Midbrain (tissue), 1 donor: ENCODE results near the gene OSR1.
"Not testable (repeated sequence)": the region's sequence is repeated elsewhere in the genome, so short reads cannot be mapped to it uniquely, and the experiment has no call there.

Source experiments
- DNase-seq: peaks from one replicate; lab custom pipeline; 2025; lab: John Stamatoyannopoulos, UW

OSR1 gene

DNA sequence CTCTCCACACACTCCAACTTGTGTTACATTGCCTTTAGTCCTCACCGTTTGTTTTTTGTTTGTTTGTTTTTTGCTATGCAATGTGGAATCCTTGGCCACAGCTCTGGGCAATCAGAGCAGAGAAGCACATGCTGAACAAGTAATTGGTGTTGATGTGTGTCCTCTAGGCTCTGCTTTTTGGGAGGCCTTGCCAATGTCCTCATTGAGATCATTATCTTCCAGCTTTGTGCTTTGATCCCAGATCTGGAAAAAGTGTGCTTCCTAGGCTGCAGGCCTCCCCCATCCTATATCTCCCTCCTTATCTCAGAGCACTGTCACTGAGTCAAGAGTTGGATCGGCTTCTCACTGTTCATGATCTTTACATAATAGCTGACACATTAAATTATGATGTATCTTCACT, 25.9 kb downstream of the OSR1 start:
- no peak for DNase-seq

DNA sequence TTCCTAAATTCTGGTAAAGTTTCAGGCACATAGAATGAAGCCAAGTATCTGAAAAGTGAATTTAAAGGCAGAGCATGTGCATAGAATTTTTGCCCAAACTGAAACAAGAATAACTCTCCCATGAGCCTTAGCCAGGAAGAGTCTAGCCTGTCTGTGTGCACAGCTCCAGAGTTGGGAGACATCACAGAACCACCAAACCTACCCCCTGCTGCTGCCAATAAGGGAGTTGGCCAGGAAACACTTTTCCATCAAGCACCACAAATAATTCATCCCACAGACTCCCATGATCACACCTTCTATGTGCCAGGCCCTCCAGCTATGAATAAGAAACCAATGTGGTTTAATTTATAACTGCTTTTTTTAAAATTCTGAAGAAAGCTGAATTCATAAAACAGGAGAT, 27.0 kb downstream of the OSR1 start:
- no peak for DNase-seq

DNA sequence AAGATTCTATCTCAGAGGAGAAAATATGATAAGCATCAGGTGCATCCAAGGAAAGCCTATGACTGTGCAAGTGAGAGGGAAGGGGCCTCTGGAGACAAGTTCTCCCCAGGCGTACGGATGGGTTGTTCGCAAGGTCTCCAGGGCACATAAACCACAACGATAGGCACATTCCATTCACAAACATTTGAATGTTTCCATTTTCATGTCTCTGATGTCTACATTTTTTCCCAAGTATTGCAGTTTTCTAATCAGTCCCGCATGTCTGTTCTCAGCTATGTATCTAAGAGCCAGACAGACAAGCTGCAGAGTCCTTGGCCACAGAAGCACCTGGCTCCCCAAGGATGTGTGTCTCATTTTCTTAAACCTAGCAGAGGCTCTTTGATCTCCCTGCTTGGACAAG, 28.0 kb downstream of the OSR1 start:
- DNase-seq: no peak

DNA sequence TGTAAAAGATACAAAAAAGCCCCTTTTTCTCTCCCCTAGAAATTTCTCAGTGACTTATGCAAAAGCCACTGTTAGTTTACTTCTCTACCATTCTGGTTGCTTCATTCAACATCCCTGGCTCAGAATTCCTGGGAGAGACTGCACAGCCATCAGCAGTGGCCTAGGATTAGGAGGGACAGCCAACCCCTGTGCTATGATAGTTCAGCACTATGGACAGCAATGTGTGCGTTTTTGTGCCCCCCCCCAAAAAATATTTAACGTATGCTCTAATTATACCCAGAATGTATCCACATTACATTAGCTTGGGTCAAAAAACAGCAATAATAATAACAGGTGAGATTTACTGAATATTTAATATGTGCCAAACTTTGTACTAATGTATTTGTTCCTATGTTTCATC, 29.0 kb downstream of the OSR1 start:
- DNase-seq: no peak

DNA sequence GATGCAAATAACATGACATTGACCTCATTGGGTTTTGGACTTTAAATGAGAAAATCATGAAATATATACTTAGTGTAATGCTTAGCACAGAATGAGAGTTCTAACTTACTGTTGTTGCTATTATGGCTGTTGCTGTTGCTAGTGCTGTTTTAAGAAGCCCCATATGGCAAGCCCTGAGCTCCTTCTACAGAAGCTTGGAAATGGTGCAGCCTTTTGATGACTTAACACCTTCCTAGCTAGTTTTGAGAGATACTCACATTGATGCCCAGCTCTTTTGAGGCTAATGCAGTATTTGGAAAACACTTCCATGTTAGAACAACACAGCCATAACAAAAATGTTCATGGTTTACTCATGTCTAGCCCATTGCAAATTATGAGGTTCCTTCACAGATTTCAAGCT, 30.9 kb downstream of the OSR1 start:
- DNase-seq: no peak

DNA sequence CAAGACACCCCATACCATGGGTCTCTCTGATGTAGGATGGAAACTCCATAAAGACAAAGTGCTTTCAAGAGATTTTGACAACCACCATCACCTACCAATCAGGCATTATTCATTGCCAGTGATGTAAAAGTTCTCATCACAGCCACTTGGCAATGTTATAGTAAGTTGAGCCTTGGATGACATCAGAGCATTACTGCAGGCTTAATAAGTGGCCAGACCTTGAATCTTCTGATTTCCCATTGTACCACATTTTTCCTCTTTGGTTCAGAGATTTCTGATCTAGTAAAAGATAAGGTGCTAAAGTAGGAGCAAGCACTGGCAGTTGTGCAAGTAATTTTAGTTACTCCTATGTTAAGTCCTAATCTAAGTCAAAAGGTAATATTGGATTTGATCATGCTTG, 36.5 kb downstream of the OSR1 start:
- no peak for DNase-seq

DNA sequence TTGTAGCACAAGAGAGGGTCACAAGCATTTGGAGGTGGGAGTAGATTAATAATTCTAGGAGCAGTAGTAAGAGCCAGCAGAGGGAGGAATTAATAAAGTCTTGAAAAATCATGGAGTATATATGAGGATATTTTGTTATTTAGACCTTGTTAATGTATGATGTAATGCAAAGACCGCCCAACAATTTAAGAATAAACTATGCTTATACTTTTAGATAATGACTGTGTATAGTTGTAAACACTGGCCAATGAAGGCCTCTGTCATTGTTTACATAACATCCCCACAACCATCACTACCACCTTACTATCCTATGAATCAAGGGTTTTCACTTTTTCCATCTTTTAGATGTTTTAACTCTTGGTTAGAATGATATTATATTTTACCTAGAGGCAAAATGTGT, 37.6 kb downstream of the OSR1 start:
- no peak for DNase-seq

DNA sequence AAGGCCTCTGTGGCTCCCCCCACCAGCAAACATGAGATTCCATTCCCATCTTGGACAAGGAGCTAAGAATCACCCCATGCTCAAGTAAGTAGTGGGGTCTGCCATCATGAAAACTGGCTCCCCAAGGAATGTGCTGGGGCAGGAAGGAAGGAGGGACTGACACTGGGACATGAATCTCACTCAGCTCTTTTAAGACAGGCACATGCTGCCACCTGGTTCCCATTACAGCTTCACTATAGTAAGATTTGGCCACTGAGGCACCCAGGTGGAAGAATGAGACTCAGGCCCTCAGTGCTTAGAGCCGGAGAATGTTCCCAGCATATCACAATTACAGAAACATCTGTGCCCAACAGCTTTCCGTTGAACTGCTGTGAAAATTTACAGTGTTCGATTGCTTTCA, 38.7 kb downstream of the OSR1 start:
- no peak for DNase-seq

DNA sequence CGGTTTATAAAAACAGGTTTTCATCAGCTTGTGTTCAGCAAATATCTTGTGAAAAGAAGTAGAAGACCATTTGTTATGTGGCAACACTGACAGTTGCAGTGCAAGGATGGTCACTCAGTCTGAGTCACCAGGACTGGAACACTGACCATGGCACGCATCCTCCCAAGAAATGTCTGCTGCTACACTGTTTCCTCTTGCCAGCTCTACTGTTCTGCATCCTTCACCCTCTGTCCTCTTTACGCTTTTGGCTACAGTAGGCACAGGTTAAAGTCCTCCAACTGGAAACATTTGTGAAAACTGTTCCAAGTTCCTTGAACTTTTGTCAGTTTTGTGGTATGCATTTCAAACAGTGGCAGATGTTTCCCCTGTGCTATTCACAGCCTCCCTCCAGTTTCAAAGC, 39.4 kb downstream of the OSR1 start:
- DNase-seq: no peak

DNA sequence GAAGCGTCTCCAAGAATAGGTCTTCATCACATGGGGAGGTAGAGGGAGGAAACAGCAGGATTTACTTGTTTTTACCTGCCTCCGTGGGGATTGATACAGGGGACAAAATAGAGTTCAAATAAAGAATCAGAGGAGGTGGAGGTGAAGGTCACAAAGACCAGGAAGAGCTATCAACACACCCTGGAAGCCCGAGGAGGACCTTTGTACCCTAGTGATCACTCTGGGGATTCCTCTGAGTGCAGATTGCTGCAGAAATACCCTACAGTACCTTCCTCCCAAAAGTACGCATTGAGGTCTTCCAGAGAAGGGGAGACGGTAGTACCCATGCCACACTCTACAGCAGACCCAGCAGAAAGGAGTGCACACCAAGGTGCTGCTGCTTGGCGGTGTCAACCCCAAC, 44.9 kb downstream of the OSR1 start:
- no peak for DNase-seq

DNA sequence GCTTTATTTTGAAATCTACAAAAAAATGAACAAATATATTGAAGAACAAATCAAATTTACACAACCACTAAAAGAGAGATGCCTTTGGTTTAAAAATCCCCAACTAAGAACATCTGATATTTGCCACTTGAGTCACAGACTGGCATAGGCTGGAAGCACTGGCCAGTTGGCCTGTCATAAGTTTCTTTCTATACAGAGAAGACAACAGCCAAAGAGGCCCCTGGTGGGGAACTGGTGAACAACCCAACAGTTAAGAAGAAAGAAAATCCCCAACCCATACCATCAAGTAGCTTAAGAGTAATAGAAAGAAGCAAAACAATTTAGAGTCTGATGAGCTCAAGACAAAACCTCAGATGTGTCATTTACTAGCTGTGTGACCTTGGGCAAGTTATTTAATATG, 45.5 kb downstream of the OSR1 start:
- no peak for DNase-seq

DNA sequence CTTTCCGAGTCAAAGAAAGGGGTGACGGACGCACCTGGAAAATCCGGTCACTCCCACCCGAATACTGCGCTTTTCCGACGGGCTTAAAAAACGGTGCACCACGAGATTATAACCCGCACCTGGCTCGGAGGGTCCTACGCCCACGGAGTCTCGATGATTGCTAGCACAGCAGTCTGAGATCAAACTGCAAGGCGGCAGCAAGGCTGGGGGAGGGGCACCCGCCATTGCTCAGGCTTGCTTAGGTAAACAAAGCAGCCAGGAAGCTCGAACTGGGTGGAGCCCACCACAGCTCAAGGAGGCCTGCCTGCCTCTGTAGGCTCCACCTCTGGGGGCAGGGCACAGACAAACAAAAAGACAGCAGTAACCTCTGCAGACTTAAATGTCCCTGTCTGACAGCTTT, 52.4 kb downstream of the OSR1 start:
- not testable (repeated sequence) for DNase-seq

DNA sequence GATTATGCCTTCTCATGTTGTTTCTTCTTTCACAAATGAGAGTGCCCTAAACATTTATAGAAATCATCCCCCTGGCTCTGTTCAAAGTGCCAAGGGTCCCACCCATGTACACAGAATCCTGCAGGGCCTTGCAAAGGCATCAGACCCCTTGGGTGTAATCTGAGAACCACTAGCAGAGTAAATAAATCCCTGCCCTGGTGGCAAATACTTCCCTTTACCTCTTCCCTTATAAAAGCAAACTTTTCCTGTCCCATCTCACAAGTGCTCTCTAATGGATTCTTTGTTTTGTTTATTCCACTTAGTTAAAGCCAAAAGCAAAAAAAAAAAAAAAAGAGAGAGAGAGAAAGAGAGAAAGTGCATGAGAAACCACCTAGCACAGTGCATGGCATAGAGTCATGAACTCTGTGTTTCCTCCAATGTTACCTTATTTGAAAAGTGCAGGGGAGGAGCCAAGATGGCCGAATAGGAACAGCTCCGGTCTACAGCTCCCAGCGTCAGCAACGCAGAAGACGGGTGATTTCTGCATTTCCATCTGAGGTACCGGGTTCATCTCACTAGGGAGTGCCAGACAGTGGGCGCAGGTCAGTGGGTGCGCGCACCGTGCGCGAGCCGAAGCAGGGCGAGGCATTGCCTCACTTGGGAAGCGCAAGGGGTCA, 52.9 kb downstream of the OSR1 start:
- DNase-seq: not testable (repeated sequence)

DNA sequence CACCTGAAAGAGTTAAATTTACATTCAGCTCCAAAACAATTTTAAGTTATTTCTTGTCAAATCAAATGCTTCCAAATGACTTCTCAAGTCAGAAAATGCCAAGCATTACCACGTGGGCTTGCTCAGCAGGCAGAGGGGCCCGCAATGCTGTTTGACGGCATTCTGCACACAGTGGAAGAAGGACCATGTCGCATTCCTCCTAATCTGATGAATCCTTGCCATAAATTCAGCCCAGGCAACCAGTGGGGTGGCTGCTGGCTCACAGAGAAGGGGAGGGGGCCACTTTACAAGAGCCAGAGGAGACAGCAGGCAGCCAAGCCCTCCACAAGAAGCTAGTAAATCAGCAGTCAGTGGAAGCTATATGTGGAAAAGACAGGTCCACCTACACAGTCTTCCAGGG, 56.7 kb downstream of the OSR1 start:
- no peak for DNase-seq
